ENCODE data around the gene FBXL12. TPM values are rescaled to one million over a fixed set of nuclear protein-coding genes. Genes with fewer than 3 reads are reported as not detected.

FBXL12 gene
- polyA plus RNA-seq, 2 of the 4 experiments (the other 2 are of a cell fraction) = 10.3 to 10.5 TPM

- ChIA-PET POLR2A (no interaction called here), CTCF (interaction anchor here (0.8 to 1.3 kb wide), 4 partner anchors 14 to 591 kb away, joined by 3 to 4 read pairs (median 4); partner anchors contain the start of gene ZNF266)
- TF ChIP-seq, protein P1, sequence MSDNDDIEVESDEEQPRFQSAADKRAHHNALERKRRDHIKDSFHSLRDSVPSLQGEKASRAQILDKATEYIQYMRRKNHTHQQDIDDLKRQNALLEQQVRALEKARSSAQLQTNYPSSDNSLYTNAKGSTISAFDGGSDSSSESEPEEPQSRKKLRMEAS (IDR thresholded peaks at IDR 0.05) = no peak
- no peak for TF ChIP-seq ZNF302 (CRISPR knock-in tag; IDR thresholded peaks at IDR 0.05)
- TF ChIP-seq RARB (CRISPR knock-in tag; IDR thresholded peaks at IDR 0.05) = no peak
- TF ChIP-seq RAD21 (conservative IDR thresholded peaks at IDR 0.05 in 1 of 2, IDR thresholded peaks at IDR 0.05 in 1 of 2) = peak; percentile 77 to 86
- TF ChIP-seq CBX8 (IDR thresholded peaks at IDR 0.05) = no peak
- no peak for TF ChIP-seq TP53 (CRISPR knock-in tag; IDR thresholded peaks at IDR 0.05)
- no peak for TF ChIP-seq EP300 (IDR thresholded peaks at IDR 0.05)
- no peak for TF ChIP-seq RFX5 (IDR thresholded peaks at IDR 0.05)
- TF ChIP-seq SMC3 (IDR thresholded peaks at IDR 0.05) = peak; percentile 73
- TF ChIP-seq CTCF (IDR thresholded peaks at IDR 0.05) = peak; percentile 65
- no peak for TF ChIP-seq NR3C1 (IDR thresholded peaks at IDR 0.05)
- TF ChIP-seq, protein P2, sequence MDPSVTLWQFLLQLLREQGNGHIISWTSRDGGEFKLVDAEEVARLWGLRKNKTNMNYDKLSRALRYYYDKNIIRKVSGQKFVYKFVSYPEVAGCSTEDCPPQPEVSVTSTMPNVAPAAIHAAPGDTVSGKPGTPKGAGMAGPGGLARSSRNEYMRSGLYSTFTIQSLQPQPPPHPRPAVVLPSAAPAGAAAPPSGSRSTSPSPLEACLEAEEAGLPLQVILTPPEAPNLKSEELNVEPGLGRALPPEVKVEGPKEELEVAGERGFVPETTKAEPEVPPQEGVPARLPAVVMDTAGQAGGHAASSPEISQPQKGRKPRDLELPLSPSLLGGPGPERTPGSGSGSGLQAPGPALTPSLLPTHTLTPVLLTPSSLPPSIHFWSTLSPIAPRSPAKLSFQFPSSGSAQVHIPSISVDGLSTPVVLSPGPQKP (IDR thresholded peaks at IDR 0.05; ENCODE audit: low read depth, low read length) = no peak
- no peak for TF ChIP-seq NPAS2 (CRISPR knock-in tag; IDR thresholded peaks at IDR 0.05; ENCODE audit: borderline replicate concordance)
- TF ChIP-seq BHLHE40 (IDR thresholded peaks at IDR 0.05; ENCODE audit: low read depth, low read length) = no peak
- Histone ChIP-seq H3K9me3 (no peaks in the 10 kb centered on the region), H3K4me1 (0 out of 3 replicates have a peak, but pooled peaks cover under 1% of the 10 kb centered on the region), H3K4me3 (no peak overlapping the region), H3K4me2 (no peak overlapping the region), H3K27ac (no peak overlapping the region)
- 47% methylated on average over 6 of the region's 6 CpGs for WGBS (ENCODE audit: missing lambda C conversion rate)
- peak; percentile 35 to 89 for DNase-seq (ENCODE audit: low read depth in 1 of 2, low spot score in 1 of 2)
- FAIRE-seq = no peak
- ATAC-seq = peak; percentile 35 to 69; a peak in 4 of 6 replicates
These were observed 22.6 kb downstream of the FBXL12 start for GRCh38 chr19:9796113-9796773.

DNA sequence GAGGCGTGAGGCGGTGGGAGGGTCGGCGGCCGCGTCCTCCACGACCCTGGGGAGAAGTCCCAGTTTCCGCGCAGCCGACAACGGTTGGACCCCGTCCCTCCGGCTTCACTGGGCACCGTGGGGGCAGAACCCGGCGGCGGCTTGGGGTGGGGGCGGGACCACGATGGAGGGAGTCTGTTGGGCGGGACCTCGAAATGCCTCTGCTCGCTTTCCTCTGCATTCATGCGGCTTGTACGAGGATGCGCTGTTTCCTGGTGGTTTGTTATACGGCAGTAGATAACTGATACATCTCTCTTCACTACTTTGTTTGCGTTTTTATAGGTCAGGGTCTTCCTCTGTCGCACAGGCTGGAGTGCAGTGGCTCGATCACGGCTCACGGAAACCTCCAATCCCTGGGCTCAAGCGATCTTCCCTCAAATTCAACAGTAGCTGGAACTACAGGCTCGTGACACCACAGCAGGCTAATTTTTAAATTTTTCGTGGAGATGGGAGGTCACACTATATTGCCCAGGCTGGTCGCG, 25.7 kb downstream of the FBXL12 start:
- TF ChIP-seq CEBPB (IDR thresholded peaks at IDR 0.05) = no peak
- TF ChIP-seq, protein P1 (IDR thresholded peaks at IDR 0.05) = peak; percentile 15; the same call in 1 of the 2 replicates
- TF ChIP-seq MAFK (IDR thresholded peaks at IDR 0.05; ENCODE audit: partially characterized antibody) = no peak
- TF ChIP-seq RARB (CRISPR knock-in tag; IDR thresholded peaks at IDR 0.05) = no peak
- no peak for TF ChIP-seq GATA3 (IDR thresholded peaks at IDR 0.05; ENCODE audit: borderline replicate concordance)
- no peak for TF ChIP-seq KDM1A (IDR thresholded peaks at IDR 0.05; ENCODE audit: low read depth)
- ATAC-seq (peak; percentile 5 to 26; a peak in 4 of 6 replicates), FAIRE-seq (no peak), DNase-seq (ENCODE audit: low read depth in 1 of 2, low spot score in 1 of 2) (peak in 1 of 2 experiments; percentile 33)
- ChIA-PET POLR2A (no interaction called here), CTCF (no interaction called here)
- H3K4me2 ChIP-seq = peak overlapping the region; percentile 89
- peak overlapping the region; percentile 61 for H3K4me3 ChIP-seq
- 0 out of 3 replicates have a peak, but pooled peaks cover 3% of the 10 kb centered on the region for H3K4me1 ChIP-seq
- H3K9me3 ChIP-seq = no peaks in the 10 kb centered on the region
- 84% methylated on average over 17 of the region's 36 CpGs for WGBS (ENCODE audit: missing lambda C conversion rate)
- H3K27ac ChIP-seq = peak overlapping the region; percentile 67 to 89
